HepG2 (cell line): Measurements from ENCODE around the gene AURKA. TPM values are rescaled to one million over a fixed set of nuclear protein-coding genes. Genes with fewer than 3 reads are reported as not detected.

Experiments used
- ATAC-seq: fragments of 200-7000 bp; cut with Tn5 transposase; 3 replicates; pipeline ENCODE4 v1.9.1; 2020; ENCODE audit warnings: mild to moderate bottlenecking, moderate library complexity
- BruUV-seq: library from RNA; stranded (reverse); fragments of 400-500 nt; replicated peaks from 2 replicates; lab custom pipeline; 2021; lab: Mats Ljungman, UMichigan
- CTCF ChIA-PET: fragments of 300-600 bp; formaldehyde crosslinking; extraction: SDS; loops from one replicate; lab custom pipeline; 2021; ENCODE audit warnings: low total read pairs, inconsistent platforms, low intra/inter-chr PET ratio; lab: Yijun Ruan, JAX
- POLR2A ChIA-PET: fragments of 350-600 bp; sonication (Branson Sonifier 250); formaldehyde crosslinking; loops from one replicate; lab custom pipeline; 2020; ENCODE audit warnings: antibody characterized with exemption, inconsistent platforms; lab: Yijun Ruan, JAX
- DNase-seq: peaks from one replicate; pipeline ENCODE4 v3.0.0-alpha.2; 2015; ENCODE audit warnings: low spot score
- FAIRE-seq: peaks from 3 replicates; lab custom pipeline; 2011; peaks lifted over from hg19 to GRCh38; lab: Jason Lieb, UNC
- H2AFZ ChIP-seq: one replicate; pipeline ENCODE4 v1.6.1; 2011; ENCODE audit warnings: low read length, inconsistent platforms
- H3K27ac ChIP-seq: fragments of 300-600 bp; 3 replicates; pipeline ENCODE4 v1.8.0; 2011; ENCODE audit warnings: mixed run types, mild to moderate bottlenecking, mixed read lengths, low read length, inconsistent platforms; ENCODE audit not compliant: insufficient read depth; ENCODE audit errors: extremely low read length
- H3K27me3 ChIP-seq, 2 experiments: fragments of 200-600 bp in 1 of 2; 2 replicates in 1 of 2; 3 replicates in 1 of 2; pipeline versions ENCODE4 v1.6.0 to v1.8.0; 2011; ENCODE audit warnings: low read length in 2 of 2, mild to moderate bottlenecking in 2 of 2, moderate library complexity in 2 of 2, inconsistent platforms in 1 of 2; ENCODE audit not compliant: insufficient read depth in 2 of 2, control insufficient read depth in 1 of 2
- H3K36me3 ChIP-seq, 2 experiments: fragments of 200-600 bp in 1 of 2; replicated peaks in 1 of 2; 2 replicates in 1 of 2; 3 replicates in 1 of 2; pipeline versions ENCODE4 v1.5.1 to v1.8.0; 2011; ENCODE audit warnings: low read length in 2 of 2, inconsistent platforms in 1 of 2; ENCODE audit not compliant: insufficient read depth in 2 of 2, control insufficient read depth in 1 of 2
- H3K4me1 ChIP-seq: 2 replicates; pipeline ENCODE4 v1.5.1; 2012; ENCODE audit warnings: low read length, inconsistent platforms; ENCODE audit not compliant: insufficient read depth
- H3K4me2 ChIP-seq: 2 replicates; pipeline ENCODE4 v1.6.0; 2011; ENCODE audit warnings: low read depth, low read length, inconsistent platforms
- H3K4me3 ChIP-seq, 3 experiments: fragments of 200-600 bp in 1 of 3; sonication (generic), shearing (Covaris generic) in 1 of 3; replicated peaks in 1 of 3; 2 replicates each; pipeline ENCODE4 v1.5.1; 2011 to 2016; ENCODE audit warnings: low read length in 3 of 3, inconsistent platforms in 2 of 3, low read depth in 2 of 3, mild to moderate bottlenecking in 2 of 3, control low read depth in 1 of 3, mixed read lengths in 1 of 3; ENCODE audit not compliant: insufficient read depth in 1 of 3
- H3K79me2 ChIP-seq: one replicate; pipeline ENCODE4 v1.6.1; 2011; ENCODE audit warnings: low read length, inconsistent platforms; ENCODE audit not compliant: insufficient read depth
- H3K9ac ChIP-seq: 2 replicates; pipeline ENCODE4 v1.6.0; 2011; ENCODE audit warnings: mild to moderate bottlenecking, low read depth, low read length, inconsistent platforms; ENCODE audit not compliant: insufficient read depth
- H3K9me3 ChIP-seq: 2 replicates; pipeline ENCODE4 v1.5.1; 2012; ENCODE audit warnings: mild to moderate bottlenecking, low read length
- H4K20me1 ChIP-seq: 2 replicates; pipeline ENCODE4 v1.6.0; 2011; ENCODE audit warnings: inconsistent platforms, mild to moderate bottlenecking, low read length, moderate library complexity; ENCODE audit not compliant: insufficient read depth
- ELF1 ChIP-seq: sonication (generic); formaldehyde crosslinking; IDR thresholded peaks from 2 replicates; pipeline ENCODE4 v1.4.0; 2020; ENCODE audit warnings: missing genetic modification reagents
- FOXC1 ChIP-seq: sonication (generic); formaldehyde crosslinking; IDR thresholded peaks from 2 replicates; pipeline ENCODE4 v1.8.0; 2022; ENCODE audit warnings: mild to moderate bottlenecking, missing genetic modification reagents, borderline replicate concordance
- GLI4 ChIP-seq: sonication (generic); formaldehyde crosslinking; IDR thresholded peaks from 2 replicates; pipeline ENCODE4 v1.5.1; 2020; ENCODE audit warnings: missing genetic modification reagents, mild to moderate bottlenecking, moderate library complexity, borderline replicate concordance
- MYNN ChIP-seq: sonication (generic); formaldehyde crosslinking; IDR thresholded peaks from 2 replicates; pipeline ENCODE4 v1.4.0; 2020; ENCODE audit warnings: mild to moderate bottlenecking, low read depth, missing genetic modification reagents
- ZNF552 ChIP-seq: sonication (generic); formaldehyde crosslinking; IDR thresholded peaks from 2 replicates; pipeline ENCODE4 v1.9.0; 2022; ENCODE audit warnings: missing genetic modification reagents, mild to moderate bottlenecking, borderline replicate concordance
- ZNF598 ChIP-seq: sonication (generic); formaldehyde crosslinking; IDR thresholded peaks from 2 replicates; pipeline ENCODE4 v1.5.1; 2020; ENCODE audit warnings: mild to moderate bottlenecking, missing genetic modification reagents, borderline replicate concordance
- WGBS: methylation state at CpG from one replicate; pipeline ENCODE4 v1.1.6; 2017; ENCODE audit warnings: low lambda C conversion rate; 5-methylcytosine and 5-hydroxymethylcytosine counted together
- in situ Hi-C: cut with HindIII; loops from 2 replicates; pipeline ENCODE4 v1.10.0; 2017; ENCODE audit warnings: low pct_unique_long_range_greater_than_20kb; ENCODE audit not compliant: extremely low pct_ligation_motif_present
- intact Hi-C: fragments of 100-400 bp; cut with micrococcal nuclease; formaldehyde crosslinking; loops from one replicate; pipeline ENCODE4 v1.10.0; 2022; ENCODE audit not compliant: unreplicated experiment
- polyA plus RNA-seq, 8 experiments: library from polyadenylated mRNA; depleted of rRNA in 3 of 8; stranded (reverse) in 7 of 8; unstranded in 1 of 8; fragments of >200 nt; fragmentation: Illumina TruSeq in 4 of 8; extraction: Trizol in 4 of 8; gene quantifications; 2 replicates each; pipeline versions ENCODE4 v1.2.1 to v1.2.3, GENCODE V29; 2011 to 2016; ENCODE audit warnings: low read depth in 4 of 8, missing spikeins in 1 of 8, mixed read lengths in 1 of 8; ENCODE audit not compliant: insufficient read depth in 1 of 8
- total RNA-seq, 5 experiments: library from RNA; depleted of rRNA; stranded (reverse); fragments of >200 nt; fragmentation: Illumina TruSeq; extraction: Trizol; gene quantifications; 2 replicates each; pipeline ENCODE4 v1.2.3, GENCODE V29; 2016; ENCODE audit warnings: low read depth in 1 of 5
- TF ChIP-seq, protein P1 (sequence below): sonication (generic); formaldehyde crosslinking; conservative IDR thresholded peaks from 2 replicates; pipeline ENCODE4 v1.8.0; 2022; ENCODE audit warnings: missing genetic modification reagents
- TF ChIP-seq, protein P2 (sequence below): sonication (generic); formaldehyde crosslinking; IDR thresholded peaks from 2 replicates; pipeline ENCODE4 v1.5.1; 2020; ENCODE audit warnings: mild to moderate bottlenecking, missing genetic modification reagents, borderline replicate concordance
- TF ChIP-seq, protein P3 (sequence below): sonication (generic); formaldehyde crosslinking; IDR thresholded peaks from 2 replicates; pipeline ENCODE4 v1.9.0; 2021; ENCODE audit warnings: missing genetic modification reagents, borderline replicate concordance

Gene AURKA
- total and polyA plus RNA-seq, 2 of the 13 experiments (the other 11 are each of a cell fraction or from before 2014, with no cell fraction given), result 96.4 to 224 TPM

DNA sequence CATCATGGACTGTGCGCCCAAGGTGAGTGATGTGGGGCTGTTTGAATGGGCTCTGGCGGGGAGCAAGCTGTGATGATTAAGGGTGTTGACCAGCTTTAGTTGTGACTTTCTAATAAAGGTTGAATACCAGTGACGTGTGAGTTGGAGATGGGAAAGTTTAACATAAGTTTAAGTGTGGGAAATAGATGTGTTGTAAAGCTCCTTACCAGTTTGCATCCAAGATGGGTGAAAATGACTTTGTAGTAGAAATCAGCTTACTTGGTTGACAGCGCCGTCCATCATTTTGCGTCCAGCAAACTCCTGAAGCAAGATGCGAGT is 20.4 kb upstream of the AURKA start:
- Histone ChIP-seq H3K4me3 (peak overlapping the region in 2 of 3 experiments; percentile 55 to 58; a peak in 4 of 6 replicates), H3K9me3 (no peaks in the 10 kb centered on the region), H2AFZ (no peak overlapping the region), H3K4me1 (peaks cover 32% of the 10 kb centered on the region), H4K20me1 (no peaks in the 10 kb centered on the region), H3K79me2 (no peaks in the 10 kb centered on the region), H3K36me3 (peaks cover 3 to 6% of the 10 kb centered on the region in 2 experiments; a peak in 3 of 5 replicates), H3K4me2 (peak overlapping the region; percentile 88), H3K27me3 (no peaks in the 10 kb centered on the region), H3K27ac (peak overlapping the region; percentile 59), H3K9ac (peak overlapping the region; percentile 45; the same call in 1 of the 2 replicates)
- intact Hi-C loops, result no loop called here
- CTCF ChIA-PET, result no interaction called here
- in situ Hi-C loops, result no loop called here
- DNase-seq, result no peak
- ATAC-seq, result no peak
- 74% methylated on average over 7 of the region's 7 CpGs for WGBS
- no peak for FAIRE-seq
- TSS peak; percentile 11 for BruUV-seq
- POLR2A ChIA-PET, result interaction anchor here (1.1 to 5.5 kb wide), 4 partner anchors 10 to 56 kb away, joined by 3 to 50 read pairs (median 9); partner anchors contain the start of genes AURKA, CSTF1 and RTF2
- TF ChIP-seq, protein P1, sequence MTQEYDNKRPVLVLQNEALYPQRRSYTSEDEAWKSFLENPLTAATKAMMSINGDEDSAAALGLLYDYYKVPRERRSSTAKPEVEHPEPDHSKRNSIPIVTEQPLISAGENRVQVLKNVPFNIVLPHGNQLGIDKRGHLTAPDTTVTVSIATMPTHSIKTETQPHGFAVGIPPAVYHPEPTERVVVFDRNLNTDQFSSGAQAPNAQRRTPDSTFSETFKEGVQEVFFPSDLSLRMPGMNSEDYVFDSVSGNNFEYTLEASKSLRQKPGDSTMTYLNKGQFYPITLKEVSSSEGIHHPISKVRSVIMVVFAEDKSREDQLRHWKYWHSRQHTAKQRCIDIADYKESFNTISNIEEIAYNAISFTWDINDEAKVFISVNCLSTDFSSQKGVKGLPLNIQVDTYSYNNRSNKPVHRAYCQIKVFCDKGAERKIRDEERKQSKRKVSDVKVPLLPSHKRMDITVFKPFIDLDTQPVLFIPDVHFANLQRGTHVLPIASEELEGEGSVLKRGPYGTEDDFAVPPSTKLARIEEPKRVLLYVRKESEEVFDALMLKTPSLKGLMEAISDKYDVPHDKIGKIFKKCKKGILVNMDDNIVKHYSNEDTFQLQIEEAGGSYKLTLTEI (CRISPR knock-in tag), result no peak
- no peak for TF ChIP-seq ZNF552
- peak; percentile 28; the same call in 1 of the 2 replicates for TF ChIP-seq GLI4 (CRISPR knock-in tag)
- no peak for TF ChIP-seq ELF1 (CRISPR knock-in tag)
- 0 out of 2 replicates have a peak, but pooled peaks have one; percentile 0 for TF ChIP-seq FOXC1 (CRISPR knock-in tag)
- TF ChIP-seq ZNF598 (CRISPR knock-in tag), result 0 out of 2 replicates have a peak, but pooled peaks have one; percentile 3
- TF ChIP-seq, protein P2, sequence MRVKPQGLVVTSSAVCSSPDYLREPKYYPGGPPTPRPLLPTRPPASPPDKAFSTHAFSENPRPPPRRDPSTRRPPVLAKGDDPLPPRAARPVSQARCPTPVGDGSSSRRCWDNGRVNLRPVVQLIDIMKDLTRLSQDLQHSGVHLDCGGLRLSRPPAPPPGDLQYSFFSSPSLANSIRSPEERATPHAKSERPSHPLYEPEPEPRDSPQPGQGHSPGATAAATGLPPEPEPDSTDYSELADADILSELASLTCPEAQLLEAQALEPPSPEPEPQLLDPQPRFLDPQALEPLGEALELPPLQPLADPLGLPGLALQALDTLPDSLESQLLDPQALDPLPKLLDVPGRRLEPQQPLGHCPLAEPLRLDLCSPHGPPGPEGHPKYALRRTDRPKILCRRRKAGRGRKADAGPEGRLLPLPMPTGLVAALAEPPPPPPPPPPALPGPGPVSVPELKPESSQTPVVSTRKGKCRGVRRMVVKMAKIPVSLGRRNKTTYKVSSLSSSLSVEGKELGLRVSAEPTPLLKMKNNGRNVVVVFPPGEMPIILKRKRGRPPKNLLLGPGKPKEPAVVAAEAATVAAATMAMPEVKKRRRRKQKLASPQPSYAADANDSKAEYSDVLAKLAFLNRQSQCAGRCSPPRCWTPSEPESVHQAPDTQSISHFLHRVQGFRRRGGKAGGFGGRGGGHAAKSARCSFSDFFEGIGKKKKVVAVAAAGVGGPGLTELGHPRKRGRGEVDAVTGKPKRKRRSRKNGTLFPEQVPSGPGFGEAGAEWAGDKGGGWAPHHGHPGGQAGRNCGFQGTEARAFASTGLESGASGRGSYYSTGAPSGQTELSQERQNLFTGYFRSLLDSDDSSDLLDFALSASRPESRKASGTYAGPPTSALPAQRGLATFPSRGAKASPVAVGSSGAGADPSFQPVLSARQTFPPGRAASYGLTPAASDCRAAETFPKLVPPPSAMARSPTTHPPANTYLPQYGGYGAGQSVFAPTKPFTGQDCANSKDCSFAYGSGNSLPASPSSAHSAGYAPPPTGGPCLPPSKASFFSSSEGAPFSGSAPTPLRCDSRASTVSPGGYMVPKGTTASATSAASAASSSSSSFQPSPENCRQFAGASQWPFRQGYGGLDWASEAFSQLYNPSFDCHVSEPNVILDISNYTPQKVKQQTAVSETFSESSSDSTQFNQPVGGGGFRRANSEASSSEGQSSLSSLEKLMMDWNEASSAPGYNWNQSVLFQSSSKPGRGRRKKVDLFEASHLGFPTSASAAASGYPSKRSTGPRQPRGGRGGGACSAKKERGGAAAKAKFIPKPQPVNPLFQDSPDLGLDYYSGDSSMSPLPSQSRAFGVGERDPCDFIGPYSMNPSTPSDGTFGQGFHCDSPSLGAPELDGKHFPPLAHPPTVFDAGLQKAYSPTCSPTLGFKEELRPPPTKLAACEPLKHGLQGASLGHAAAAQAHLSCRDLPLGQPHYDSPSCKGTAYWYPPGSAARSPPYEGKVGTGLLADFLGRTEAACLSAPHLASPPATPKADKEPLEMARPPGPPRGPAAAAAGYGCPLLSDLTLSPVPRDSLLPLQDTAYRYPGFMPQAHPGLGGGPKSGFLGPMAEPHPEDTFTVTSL (CRISPR knock-in tag), result 0 out of 2 replicates have a peak, but pooled peaks have one; percentile 1
- no peak for TF ChIP-seq MYNN (CRISPR knock-in tag)
- TF ChIP-seq, protein P3, sequence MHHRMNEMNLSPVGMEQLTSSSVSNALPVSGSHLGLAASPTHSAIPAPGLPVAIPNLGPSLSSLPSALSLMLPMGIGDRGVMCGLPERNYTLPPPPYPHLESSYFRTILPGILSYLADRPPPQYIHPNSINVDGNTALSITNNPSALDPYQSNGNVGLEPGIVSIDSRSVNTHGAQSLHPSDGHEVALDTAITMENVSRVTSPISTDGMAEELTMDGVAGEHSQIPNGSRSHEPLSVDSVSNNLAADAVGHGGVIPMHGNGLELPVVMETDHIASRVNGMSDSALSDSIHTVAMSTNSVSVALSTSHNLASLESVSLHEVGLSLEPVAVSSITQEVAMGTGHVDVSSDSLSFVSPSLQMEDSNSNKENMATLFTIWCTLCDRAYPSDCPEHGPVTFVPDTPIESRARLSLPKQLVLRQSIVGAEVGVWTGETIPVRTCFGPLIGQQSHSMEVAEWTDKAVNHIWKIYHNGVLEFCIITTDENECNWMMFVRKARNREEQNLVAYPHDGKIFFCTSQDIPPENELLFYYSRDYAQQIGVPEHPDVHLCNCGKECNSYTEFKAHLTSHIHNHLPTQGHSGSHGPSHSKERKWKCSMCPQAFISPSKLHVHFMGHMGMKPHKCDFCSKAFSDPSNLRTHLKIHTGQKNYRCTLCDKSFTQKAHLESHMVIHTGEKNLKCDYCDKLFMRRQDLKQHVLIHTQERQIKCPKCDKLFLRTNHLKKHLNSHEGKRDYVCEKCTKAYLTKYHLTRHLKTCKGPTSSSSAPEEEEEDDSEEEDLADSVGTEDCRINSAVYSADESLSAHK (CRISPR knock-in tag), result no peak
